Fibroblast of skin of left biceps (primary cell): ENCODE results near the gene TCF7.

Experiments
- DNase-seq, 2 experiments: peaks; one replicate each; pipeline ENCODE4 v3.0.0-alpha.2; 2013; ENCODE audit warnings: low read depth in 2 of 2

Gene TCF7

DNA sequence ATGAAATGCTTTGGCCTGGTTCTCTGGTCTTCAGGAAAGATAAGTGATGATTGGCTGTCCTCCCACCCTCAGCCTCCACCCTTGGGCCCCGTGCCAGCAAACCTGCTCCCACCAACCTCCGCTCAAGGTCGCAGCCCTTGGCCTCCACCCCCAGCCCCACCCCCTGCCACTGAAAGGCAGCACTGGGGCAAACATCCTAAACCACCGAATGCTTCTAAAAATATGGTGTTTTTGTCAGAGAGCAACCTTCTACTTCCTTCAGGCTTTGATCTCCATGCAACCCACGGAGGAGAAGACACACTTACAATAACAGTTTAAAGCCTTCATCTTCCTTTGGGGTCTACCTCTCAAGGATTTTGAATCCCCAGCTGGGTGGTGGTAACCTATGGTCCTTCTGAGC, 24.0 kb upstream of the TCF7 start:
- DNase-seq = no peak

- DNase-seq = no peak
Observed at GRCh38 chr5:134091626-134092121, 22.8 kb upstream of the TCF7 start.

GRCh38 chr5:134092875-134093274, 21.6 kb upstream of the TCF7 start:
- DNase-seq = no peak

DNA sequence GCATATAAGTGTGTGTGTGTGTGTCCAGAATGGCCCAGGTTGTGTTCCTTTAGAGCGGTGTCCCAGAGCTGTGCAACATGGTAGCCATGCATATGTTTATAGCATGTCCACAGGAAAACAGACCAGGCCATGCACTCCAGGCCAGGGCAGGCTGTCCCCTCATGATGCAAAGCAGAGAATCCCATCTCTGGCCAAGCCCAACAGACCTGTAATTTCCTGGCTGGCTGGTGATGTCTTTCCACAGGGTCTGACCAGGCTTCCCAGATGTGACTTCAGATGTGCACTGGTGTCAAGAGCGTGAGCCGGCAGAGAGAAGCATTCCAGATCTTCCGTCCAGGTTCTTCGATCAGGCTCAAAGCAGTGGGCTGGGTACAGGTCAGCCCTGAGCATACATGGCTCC, 21.1 kb upstream of the TCF7 start:
- DNase-seq = no peak

- DNase-seq = no peak
Observed at GRCh38 chr5:134095293-134095692, 19.2 kb upstream of the TCF7 start.

DNA sequence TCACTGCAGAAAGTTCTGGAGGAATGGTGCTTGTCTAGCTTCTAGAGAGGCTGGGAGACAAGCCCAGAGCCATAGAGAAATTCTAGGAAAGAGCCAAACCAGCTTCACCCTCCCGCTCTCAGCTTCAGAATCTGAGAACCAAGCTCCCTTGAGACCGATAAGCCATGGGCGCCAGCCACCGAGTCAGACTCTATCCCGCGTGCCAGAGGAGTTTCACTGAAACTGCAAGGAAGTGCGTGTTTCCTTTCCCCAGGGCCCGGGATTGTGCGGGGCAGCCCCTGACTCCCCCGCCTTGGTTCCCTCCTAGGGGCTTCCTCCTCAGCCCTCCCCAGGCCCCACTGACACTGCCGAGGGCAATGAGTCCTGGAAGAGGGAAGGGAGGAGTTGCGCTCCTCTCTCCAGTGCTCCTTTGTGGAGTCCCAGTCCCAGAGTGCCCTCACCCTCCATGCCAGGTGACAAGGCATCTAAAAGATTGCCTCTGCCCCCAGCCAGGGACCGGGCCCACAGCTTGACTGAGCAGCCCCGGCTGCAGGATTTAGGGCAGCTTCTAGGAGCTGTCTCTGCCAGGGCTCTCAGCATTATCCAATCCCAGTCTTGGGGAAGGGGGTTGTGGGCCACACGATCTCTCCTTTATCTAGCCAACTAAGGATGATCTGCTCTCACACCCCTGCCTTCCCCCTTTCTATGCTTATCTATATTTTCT, 18.4 kb upstream of the TCF7 start:
- no peak for DNase-seq

DNA sequence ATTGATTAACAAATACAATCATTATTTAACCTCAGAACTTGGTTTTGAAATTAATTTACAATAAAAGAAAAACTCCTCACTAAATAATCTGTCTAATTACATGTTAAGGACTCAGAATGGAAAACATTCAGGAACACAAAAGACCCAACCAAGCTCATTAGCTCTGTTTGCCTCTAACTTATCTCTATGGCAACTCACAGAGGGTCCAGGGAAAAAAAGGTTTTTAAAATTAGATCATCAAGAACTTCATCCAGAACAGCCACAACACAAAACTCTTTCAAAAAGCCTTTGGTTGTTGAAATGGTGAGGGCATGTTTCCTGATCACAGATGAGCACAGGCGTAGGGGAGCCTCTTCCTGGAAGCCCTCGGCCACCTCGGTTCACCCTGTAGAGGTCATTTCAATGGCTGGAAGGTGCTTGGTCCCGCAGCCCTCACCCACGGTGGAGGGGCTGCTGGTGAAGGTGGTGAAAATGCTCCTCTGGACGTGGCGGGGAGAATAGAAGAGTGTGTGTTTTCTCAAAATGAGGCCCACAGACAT, 17.2 kb upstream of the TCF7 start:
- DNase-seq = no peak

GRCh38 chr5:134098690-134099089, 15.8 kb upstream of the TCF7 start:
- DNase-seq = no peak

DNA sequence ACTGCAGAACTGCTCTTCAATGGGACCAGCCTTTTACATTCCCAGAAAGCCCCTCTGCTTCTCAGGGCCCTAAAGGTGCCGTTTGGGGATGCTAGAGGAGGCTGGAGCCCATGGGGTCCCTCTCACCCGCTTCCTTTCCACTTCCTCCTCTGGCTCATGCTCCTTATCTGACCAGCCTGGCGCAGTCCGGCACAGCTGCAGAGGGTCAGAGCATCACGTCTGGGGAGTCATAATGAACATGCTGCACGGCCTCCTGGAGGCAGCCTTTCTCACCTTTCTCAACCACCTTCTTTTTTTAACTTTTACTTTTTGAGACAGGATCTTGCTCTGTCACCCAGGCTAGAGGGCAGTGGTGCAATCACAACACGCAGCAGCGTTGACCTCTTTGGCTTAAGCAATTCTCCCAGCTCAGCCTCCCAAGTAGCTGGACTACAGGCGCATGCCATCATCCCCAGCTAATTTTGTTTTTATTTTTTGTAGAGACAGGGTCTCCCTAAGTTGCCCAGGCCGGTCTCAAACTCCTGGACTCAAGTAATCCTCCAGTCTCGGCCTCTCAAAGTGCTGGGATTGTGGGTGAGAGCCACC, 15.1 kb upstream of the TCF7 start:
- no peak for DNase-seq

DNA sequence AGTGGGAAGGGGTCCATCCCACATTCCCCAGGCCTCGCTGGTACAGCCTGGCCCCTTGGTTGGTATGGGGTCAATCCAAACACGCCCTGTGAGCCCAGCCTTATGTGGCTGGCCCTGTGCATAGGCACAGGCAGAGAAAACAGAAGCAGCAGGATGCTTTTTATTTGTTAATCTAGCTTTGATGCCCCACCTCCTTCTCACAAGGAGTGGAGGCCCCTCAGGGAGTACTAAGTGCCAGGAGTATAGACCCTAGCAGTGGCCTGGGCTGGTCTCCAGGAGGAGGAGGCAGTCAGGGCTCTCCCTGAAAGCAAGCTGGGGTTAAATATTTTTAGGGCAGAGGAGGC, 14.6 kb upstream of the TCF7 start:
- no peak for DNase-seq

- DNase-seq = no peak
Observed at GRCh38 chr5:134100283-134101091, 14.0 kb upstream of the TCF7 start.

- no peak for DNase-seq
Observed at GRCh38 chr5:134101686-134102439, 12.6 kb upstream of the TCF7 start.

DNA sequence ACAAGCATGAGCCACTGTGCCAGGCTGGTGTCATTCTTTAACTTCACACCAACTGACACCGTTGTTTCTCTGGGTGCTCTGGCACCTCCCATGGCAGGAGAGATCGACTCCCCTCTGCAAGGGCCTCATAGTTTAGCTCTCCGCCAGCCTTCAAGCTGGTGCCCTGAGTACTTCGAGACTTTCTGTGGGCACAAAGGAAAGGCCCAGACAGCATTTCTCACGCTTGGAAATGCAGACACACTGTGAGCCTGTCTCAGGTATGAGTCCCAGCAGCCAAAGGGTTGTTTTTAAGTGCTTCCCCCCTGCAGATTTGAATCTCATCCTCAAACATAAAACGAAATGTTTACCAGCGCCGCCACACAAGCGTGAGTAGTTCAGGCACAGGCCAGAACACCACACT, 11.1 kb upstream of the TCF7 start:
- no peak for DNase-seq

GRCh38 chr5:134103998-134104654, 10.4 kb upstream of the TCF7 start:
- no peak for DNase-seq

- DNase-seq = no peak
Observed at GRCh38 chr5:134106991-134107701, 7.3 kb upstream of the TCF7 start.

DNA sequence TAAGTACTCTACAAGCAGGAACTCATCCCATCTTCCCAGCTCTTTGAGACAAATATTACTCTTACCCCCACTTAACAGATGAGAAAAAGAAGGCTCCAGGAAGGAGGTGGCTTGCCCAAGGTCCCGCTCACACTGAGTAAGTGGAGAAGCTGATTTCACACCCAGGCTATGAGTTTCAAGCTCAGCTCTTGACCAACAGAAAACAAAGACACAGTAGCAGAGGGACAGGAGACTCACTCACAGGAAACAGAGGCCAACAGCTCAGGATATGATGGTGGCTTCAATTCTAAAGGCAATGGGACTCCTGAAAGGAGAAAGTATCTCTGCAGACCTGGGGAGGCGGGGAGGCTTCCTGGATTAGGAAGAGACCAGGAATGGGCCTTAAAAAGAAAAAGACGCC, 6.7 kb upstream of the TCF7 start:
- DNase-seq = no peak

DNA sequence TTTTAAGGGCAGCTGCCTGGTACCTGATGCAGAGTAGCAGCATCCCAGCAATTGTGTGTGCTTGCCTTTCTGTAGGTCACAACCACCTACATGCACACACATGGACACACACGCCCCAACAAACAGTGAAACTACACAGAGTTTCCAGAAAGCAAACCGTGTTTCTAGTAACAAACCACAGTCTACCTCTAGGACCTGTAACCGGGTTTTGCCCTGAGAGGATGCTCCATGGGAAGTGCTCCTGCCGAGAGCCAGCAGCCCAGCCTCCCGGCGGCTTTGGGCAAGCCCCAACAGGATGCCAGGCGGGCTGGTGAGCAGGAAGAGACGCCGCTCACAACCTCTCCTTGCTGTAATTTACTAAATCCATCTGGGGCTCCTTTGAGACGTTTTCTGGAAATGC, 4.1 kb upstream of the TCF7 start:
- DNase-seq = no peak

- DNase-seq = no peak
Observed at GRCh38 chr5:134111741-134112647, 2.5 kb upstream of the TCF7 start.

- no peak for DNase-seq
Observed at GRCh38 chr5:134112726-134113362, 1.6 kb upstream of the TCF7 start.
